ENCODE measurements around the gene CARMIL3. TPM values are rescaled to one million over a fixed set of nuclear protein-coding genes. Genes with fewer than 3 reads are reported as not detected.

CARMIL3 gene
- total RNA-seq, 2 experiments from 2014 or later: 0.48 to 0.99 TPM

- DNase-seq: no peak
- H3K4me3 Mint-ChIP-seq: no peak overlapping the region
- no peak overlapping the region for H3K27ac Mint-ChIP-seq
- H3K27me3 Mint-ChIP-seq (ENCODE audit: low read depth): no peaks in the 10 kb centered on the region
- no peaks in the 10 kb centered on the region for H3K9me3 Mint-ChIP-seq
- H3K36me3 Mint-ChIP-seq (ENCODE audit: low read depth): no peaks in the 10 kb centered on the region
- CTCF ChIA-PET: interaction anchor here (0.8 to 3.3 kb wide), 4 partner anchors 15 to 18 kb away, joined by 4 to 10 read pairs (median 6); no protein-coding TSS in a partner anchor
- intact Hi-C loops (cut with micrococcal nuclease): no loop called here
- peaks cover 5% of the 10 kb centered on the region for H3K4me1 Mint-ChIP-seq (ENCODE audit: low read depth)
Measured at GRCh38 chr14:24074625-24075484, 23.0 kb downstream of the CARMIL3 start.

- no peak for DNase-seq
- Mint-ChIP-seq H3K27ac (no peak overlapping the region), H3K36me3 (ENCODE audit: low read depth) (no peaks in the 10 kb centered on the region), H3K4me1 (ENCODE audit: low read depth) (peaks cover 12% of the 10 kb centered on the region), H3K9me3 (no peaks in the 10 kb centered on the region), H3K4me3 (no peak overlapping the region), H3K27me3 (ENCODE audit: low read depth) (no peaks in the 10 kb centered on the region)
- CTCF ChIA-PET: interaction anchor here (0.9 to 1.9 kb wide), 3 partner anchors 14 to 17 kb away, joined by 4 to 10 read pairs (median 4); no protein-coding TSS in a partner anchor
- intact Hi-C loops (cut with micrococcal nuclease): no loop called here
Measured at GRCh38 chr14:24075485-24076301, 23.9 kb downstream of the CARMIL3 start.

GRCh38 chr14:24076302-24076601 lies 24.4 kb downstream of the CARMIL3 start:
- no peak overlapping the region for H3K27ac Mint-ChIP-seq

GRCh38 chr14:24077086-24077485 lies 25.3 kb downstream of the CARMIL3 start:
- peaks cover 14% of the 10 kb centered on the region for H3K4me1 Mint-ChIP-seq (ENCODE audit: low read depth)
- no peaks in the 10 kb centered on the region for H3K27me3 Mint-ChIP-seq (ENCODE audit: low read depth)
- no peaks in the 10 kb centered on the region for H3K36me3 Mint-ChIP-seq (ENCODE audit: low read depth)
- no peak overlapping the region for H3K4me3 Mint-ChIP-seq
- CTCF ChIA-PET: interaction anchor here (1.9 kb wide), 1 partner anchor 13 kb away, joined by 10 read pairs; no protein-coding TSS in a partner anchor
- no peak for DNase-seq
- no peak overlapping the region for H3K27ac Mint-ChIP-seq
- intact Hi-C loops (cut with micrococcal nuclease): no loop called here
- no peaks in the 10 kb centered on the region for H3K9me3 Mint-ChIP-seq

More at GRCh38 chr14:24076302-24076601, 24.4 kb downstream of the CARMIL3 start:
- Mint-ChIP-seq H3K9me3 (no peaks in the 10 kb centered on the region), H3K36me3 (ENCODE audit: low read depth) (no peaks in the 10 kb centered on the region), H3K4me3 (no peak overlapping the region), H3K4me1 (ENCODE audit: low read depth) (peaks cover 10% of the 10 kb centered on the region), H3K27me3 (ENCODE audit: low read depth) (no peaks in the 10 kb centered on the region)
- CTCF ChIA-PET: interaction anchor here (0.9 to 1.9 kb wide), 2 partner anchors 14 to 18 kb away, joined by 4 to 10 read pairs; no protein-coding TSS in a partner anchor
- DNase-seq: no peak
- intact Hi-C loops (cut with micrococcal nuclease): no loop called here

GRCh38 chr14:24078146-24078545 lies 26.3 kb downstream of the CARMIL3 start:
- Mint-ChIP-seq H3K27me3 (ENCODE audit: low read depth) (no peaks in the 10 kb centered on the region), H3K27ac (no peak overlapping the region), H3K36me3 (ENCODE audit: low read depth) (no peaks in the 10 kb centered on the region), H3K4me3 (no peak overlapping the region), H3K9me3 (no peaks in the 10 kb centered on the region), H3K4me1 (ENCODE audit: low read depth) (peaks cover 15% of the 10 kb centered on the region)
- CTCF ChIA-PET: interaction anchor here (0.7 kb wide), 1 partner anchor 20 kb away, joined by 3 read pairs; no protein-coding TSS in a partner anchor
- no peak for DNase-seq
- intact Hi-C loops (cut with micrococcal nuclease): no loop called here

- CTCF ChIA-PET: interaction anchor here (0.6 to 5.1 kb wide), 8 partner anchors 14 to 229 kb away, joined by 4 to 76 read pairs (median 9); partner anchors contain the start of genes CARMIL3, CIDEB and PCK2
- intact Hi-C loops (cut with micrococcal nuclease): no loop called here
- Mint-ChIP-seq H3K27ac (no peak overlapping the region), H3K36me3 (ENCODE audit: low read depth) (no peaks in the 10 kb centered on the region), H3K9me3 (no peaks in the 10 kb centered on the region), H3K4me1 (ENCODE audit: low read depth) (peaks cover 15% of the 10 kb centered on the region), H3K4me3 (no peak overlapping the region), H3K27me3 (ENCODE audit: low read depth) (no peaks in the 10 kb centered on the region)
- no peak for DNase-seq
Measured at GRCh38 chr14:24079491-24080141, 27.8 kb downstream of the CARMIL3 start.

GRCh38 chr14:24080142-24080530 lies 28.3 kb downstream of the CARMIL3 start:
- no peaks in the 10 kb centered on the region for H3K9me3 Mint-ChIP-seq
- no peak overlapping the region for H3K27ac Mint-ChIP-seq
- no peaks in the 10 kb centered on the region for H3K36me3 Mint-ChIP-seq (ENCODE audit: low read depth)
- no peaks in the 10 kb centered on the region for H3K27me3 Mint-ChIP-seq (ENCODE audit: low read depth)
- peaks cover 15% of the 10 kb centered on the region for H3K4me1 Mint-ChIP-seq (ENCODE audit: low read depth)
- CTCF ChIA-PET: interaction anchor here (0.6 to 5.1 kb wide), 9 partner anchors 13 to 520 kb away, joined by 3 to 76 read pairs (median 7); partner anchors contain the start of genes CARMIL3, CIDEB and PCK2
- no peak for DNase-seq
- H3K4me3 Mint-ChIP-seq: peak overlapping the region; percentile 74
- intact Hi-C loops (cut with micrococcal nuclease): no loop called here

- CTCF ChIA-PET: interaction anchor here (0.6 to 5.1 kb wide), 12 partner anchors 12 to 521 kb away, joined by 3 to 76 read pairs (median 6); partner anchors contain the start of genes CARMIL3, CIDEB and PCK2
- H3K9me3 Mint-ChIP-seq: no peaks in the 10 kb centered on the region
- H3K36me3 Mint-ChIP-seq (ENCODE audit: low read depth): no peaks in the 10 kb centered on the region
- intact Hi-C loops (cut with micrococcal nuclease): loop anchor here (1.0 kb wide), 1 partner anchor 33 kb away; the partner anchor contains the start of genes DCAF11 and NRL
- peaks cover 15% of the 10 kb centered on the region for H3K4me1 Mint-ChIP-seq (ENCODE audit: low read depth)
- DNase-seq: peak; percentile 74
- H3K4me3 Mint-ChIP-seq: peak overlapping the region; percentile 74
- H3K27me3 Mint-ChIP-seq (ENCODE audit: low read depth): no peaks in the 10 kb centered on the region
- H3K27ac Mint-ChIP-seq: no peak overlapping the region
Measured at GRCh38 chr14:24080888-24081738, 29.3 kb downstream of the CARMIL3 start.

GRCh38 chr14:24081739-24082211 lies 30.0 kb downstream of the CARMIL3 start:
- no peak for DNase-seq
- Mint-ChIP-seq H3K36me3 (ENCODE audit: low read depth) (no peaks in the 10 kb centered on the region), H3K4me3 (peak overlapping the region; percentile 71), H3K4me1 (ENCODE audit: low read depth) (peaks cover 15% of the 10 kb centered on the region), H3K27ac (no peak overlapping the region), H3K9me3 (no peaks in the 10 kb centered on the region), H3K27me3 (ENCODE audit: low read depth) (no peaks in the 10 kb centered on the region)
- intact Hi-C loops (cut with micrococcal nuclease): loop anchor here (1.0 kb wide), 1 partner anchor 33 kb away; the partner anchor contains the start of genes DCAF11 and NRL
- CTCF ChIA-PET: interaction anchor here (0.6 to 5.1 kb wide), 8 partner anchors 12 to 522 kb away, joined by 3 to 76 read pairs (median 8); partner anchors contain the start of genes CARMIL3 and PCK2

GRCh38 chr14:24082411-24083080 lies 30.7 kb downstream of the CARMIL3 start:
- no peaks in the 10 kb centered on the region for H3K27me3 Mint-ChIP-seq (ENCODE audit: low read depth)
- no peak overlapping the region for H3K27ac Mint-ChIP-seq
- H3K36me3 Mint-ChIP-seq (ENCODE audit: low read depth): no peaks in the 10 kb centered on the region
- peak overlapping the region; percentile 71 for H3K4me3 Mint-ChIP-seq
- intact Hi-C loops (cut with micrococcal nuclease): no loop called here
- DNase-seq: no peak
- no peaks in the 10 kb centered on the region for H3K9me3 Mint-ChIP-seq
- H3K4me1 Mint-ChIP-seq (ENCODE audit: low read depth): peaks cover 15% of the 10 kb centered on the region
- CTCF ChIA-PET: interaction anchor here (1.3 to 5.1 kb wide), 4 partner anchors 11 to 27 kb away, joined by 3 to 76 read pairs (median 57); partner anchors contain the start of gene PCK2
